HepG2 (cell line): ENCODE results near the gene ANTXR1. TPM values are rescaled to one million over a fixed set of nuclear protein-coding genes. Genes with fewer than 3 reads are reported as not detected.
A peak's percentile ranks its signal among the peaks of the same experiment; 100 is the strongest.

Experiments
- KDM1A ChIP-seq: IDR thresholded peaks from 2 replicates; pipeline ENCODE4 v1.6.1; 2016; ENCODE audit warnings: missing compliant biosample characterization
- NFYB ChIP-seq: sonication (generic); formaldehyde crosslinking; IDR thresholded peaks from 2 replicates; pipeline ENCODE4 v1.4.0; 2020; ENCODE audit warnings: missing genetic modification reagents
- NFYC ChIP-seq: IDR thresholded peaks from 2 replicates; pipeline ENCODE4 v1.6.1; 2016; ENCODE audit warnings: missing genetic modification reagents, missing compliant biosample characterization
- SATB2 ChIP-seq: sonication (generic); formaldehyde crosslinking; IDR thresholded peaks from 2 replicates; pipeline ENCODE4 v1.5.0; 2020; ENCODE audit warnings: missing genetic modification reagents
- SIX4 ChIP-seq: sonication (generic); formaldehyde crosslinking; IDR thresholded peaks from 2 replicates; pipeline ENCODE4 v1.4.0; 2020; ENCODE audit warnings: missing genetic modification reagents
- ZNF609 ChIP-seq: sonication (generic); formaldehyde crosslinking; IDR thresholded peaks from 2 replicates; pipeline ENCODE4 v1.4.0; 2020; ENCODE audit warnings: mild to moderate bottlenecking, missing genetic modification reagents, borderline replicate concordance
- ZNF883 ChIP-seq: sonication (generic); formaldehyde crosslinking; IDR thresholded peaks from 2 replicates; pipeline ENCODE4 v1.5.1; 2020; ENCODE audit warnings: mild to moderate bottlenecking, missing genetic modification reagents; ENCODE audit errors: not compliant biosample characterization
- polyA plus RNA-seq, 8 experiments: library from polyadenylated mRNA; depleted of rRNA in 3 of 8; stranded (reverse) in 7 of 8; unstranded in 1 of 8; fragments of >200 nt; fragmentation: Illumina TruSeq in 4 of 8; extraction: Trizol in 4 of 8; gene quantifications; 2 replicates each; pipeline versions ENCODE4 v1.2.1 to v1.2.3, GENCODE V29; 2011 to 2016; ENCODE audit warnings: low read depth in 4 of 8, missing spikeins in 1 of 8, mixed read lengths in 1 of 8; ENCODE audit not compliant: insufficient read depth in 1 of 8
- total RNA-seq, 5 experiments: library from RNA; depleted of rRNA; stranded (reverse); fragments of >200 nt; fragmentation: Illumina TruSeq; extraction: Trizol; gene quantifications; 2 replicates each; pipeline ENCODE4 v1.2.3, GENCODE V29; 2016; ENCODE audit warnings: low read depth in 1 of 5
- TF ChIP-seq, protein P1 (sequence below): sonication (generic); formaldehyde crosslinking; IDR thresholded peaks from 2 replicates; pipeline ENCODE4 v1.4.0; 2020; ENCODE audit warnings: mild to moderate bottlenecking, missing genetic modification reagents
- TF ChIP-seq, protein P2 (sequence below): sonication (generic); formaldehyde crosslinking; IDR thresholded peaks from 2 replicates; pipeline ENCODE4 v1.4.0; 2020; ENCODE audit warnings: missing genetic modification reagents
- TF ChIP-seq, protein P3 (sequence below), 2 experiments: IDR thresholded peaks; 2 replicates each; pipeline ENCODE4 v1.6.1; 2011 to 2012; ENCODE audit warnings: low read length in 2 of 2, borderline replicate concordance in 1 of 2, low read depth in 1 of 2, mild to moderate bottlenecking in 1 of 2, moderate library complexity in 1 of 2
- TF ChIP-seq, protein P4 (sequence below): IDR thresholded peaks from 2 replicates; pipeline ENCODE4 v1.4.0; 2020; ENCODE audit warnings: mild to moderate bottlenecking, missing genetic modification reagents

ANTXR1 gene
- total and polyA plus RNA-seq, 2 of the 13 experiments (the other 11 are each of a cell fraction or from before 2014, with no cell fraction given): 4.5 to 12.7 TPM

- peak; percentile 35; the same call in 1 of the 2 replicates for TF ChIP-seq ZNF609 (CRISPR knock-in tag)
- TF ChIP-seq, protein P1, sequence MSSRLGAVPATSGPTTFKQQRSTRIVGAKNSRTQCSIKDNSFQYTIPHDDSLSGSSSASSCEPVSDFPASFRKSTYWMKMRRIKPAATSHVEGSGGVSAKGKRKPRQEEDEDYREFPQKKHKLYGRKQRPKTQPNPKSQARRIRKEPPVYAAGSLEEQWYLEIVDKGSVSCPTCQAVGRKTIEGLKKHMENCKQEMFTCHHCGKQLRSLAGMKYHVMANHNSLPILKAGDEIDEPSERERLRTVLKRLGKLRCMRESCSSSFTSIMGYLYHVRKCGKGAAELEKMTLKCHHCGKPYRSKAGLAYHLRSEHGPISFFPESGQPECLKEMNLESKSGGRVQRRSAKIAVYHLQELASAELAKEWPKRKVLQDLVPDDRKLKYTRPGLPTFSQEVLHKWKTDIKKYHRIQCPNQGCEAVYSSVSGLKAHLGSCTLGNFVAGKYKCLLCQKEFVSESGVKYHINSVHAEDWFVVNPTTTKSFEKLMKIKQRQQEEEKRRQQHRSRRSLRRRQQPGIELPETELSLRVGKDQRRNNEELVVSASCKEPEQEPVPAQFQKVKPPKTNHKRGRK (CRISPR knock-in tag): no peak
- TF ChIP-seq ZNF883 (CRISPR knock-in tag): no peak
- 0 out of 2 replicates have a peak, but pooled peaks have one; percentile 19 for TF ChIP-seq NFYC (CRISPR knock-in tag)
- TF ChIP-seq, protein P2, sequence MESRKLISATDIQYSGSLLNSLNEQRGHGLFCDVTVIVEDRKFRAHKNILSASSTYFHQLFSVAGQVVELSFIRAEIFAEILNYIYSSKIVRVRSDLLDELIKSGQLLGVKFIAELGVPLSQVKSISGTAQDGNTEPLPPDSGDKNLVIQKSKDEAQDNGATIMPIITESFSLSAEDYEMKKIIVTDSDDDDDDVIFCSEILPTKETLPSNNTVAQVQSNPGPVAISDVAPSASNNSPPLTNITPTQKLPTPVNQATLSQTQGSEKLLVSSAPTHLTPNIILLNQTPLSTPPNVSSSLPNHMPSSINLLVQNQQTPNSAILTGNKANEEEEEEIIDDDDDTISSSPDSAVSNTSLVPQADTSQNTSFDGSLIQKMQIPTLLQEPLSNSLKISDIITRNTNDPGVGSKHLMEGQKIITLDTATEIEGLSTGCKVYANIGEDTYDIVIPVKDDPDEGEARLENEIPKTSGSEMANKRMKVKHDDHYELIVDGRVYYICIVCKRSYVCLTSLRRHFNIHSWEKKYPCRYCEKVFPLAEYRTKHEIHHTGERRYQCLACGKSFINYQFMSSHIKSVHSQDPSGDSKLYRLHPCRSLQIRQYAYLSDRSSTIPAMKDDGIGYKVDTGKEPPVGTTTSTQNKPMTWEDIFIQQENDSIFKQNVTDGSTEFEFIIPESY (CRISPR knock-in tag): no peak
- TF ChIP-seq SIX4: peak; percentile 95
- TF ChIP-seq KDM1A (CRISPR knock-in tag): 0 out of 2 replicates have a peak, but pooled peaks have one; percentile 29
- TF ChIP-seq, protein P3, sequence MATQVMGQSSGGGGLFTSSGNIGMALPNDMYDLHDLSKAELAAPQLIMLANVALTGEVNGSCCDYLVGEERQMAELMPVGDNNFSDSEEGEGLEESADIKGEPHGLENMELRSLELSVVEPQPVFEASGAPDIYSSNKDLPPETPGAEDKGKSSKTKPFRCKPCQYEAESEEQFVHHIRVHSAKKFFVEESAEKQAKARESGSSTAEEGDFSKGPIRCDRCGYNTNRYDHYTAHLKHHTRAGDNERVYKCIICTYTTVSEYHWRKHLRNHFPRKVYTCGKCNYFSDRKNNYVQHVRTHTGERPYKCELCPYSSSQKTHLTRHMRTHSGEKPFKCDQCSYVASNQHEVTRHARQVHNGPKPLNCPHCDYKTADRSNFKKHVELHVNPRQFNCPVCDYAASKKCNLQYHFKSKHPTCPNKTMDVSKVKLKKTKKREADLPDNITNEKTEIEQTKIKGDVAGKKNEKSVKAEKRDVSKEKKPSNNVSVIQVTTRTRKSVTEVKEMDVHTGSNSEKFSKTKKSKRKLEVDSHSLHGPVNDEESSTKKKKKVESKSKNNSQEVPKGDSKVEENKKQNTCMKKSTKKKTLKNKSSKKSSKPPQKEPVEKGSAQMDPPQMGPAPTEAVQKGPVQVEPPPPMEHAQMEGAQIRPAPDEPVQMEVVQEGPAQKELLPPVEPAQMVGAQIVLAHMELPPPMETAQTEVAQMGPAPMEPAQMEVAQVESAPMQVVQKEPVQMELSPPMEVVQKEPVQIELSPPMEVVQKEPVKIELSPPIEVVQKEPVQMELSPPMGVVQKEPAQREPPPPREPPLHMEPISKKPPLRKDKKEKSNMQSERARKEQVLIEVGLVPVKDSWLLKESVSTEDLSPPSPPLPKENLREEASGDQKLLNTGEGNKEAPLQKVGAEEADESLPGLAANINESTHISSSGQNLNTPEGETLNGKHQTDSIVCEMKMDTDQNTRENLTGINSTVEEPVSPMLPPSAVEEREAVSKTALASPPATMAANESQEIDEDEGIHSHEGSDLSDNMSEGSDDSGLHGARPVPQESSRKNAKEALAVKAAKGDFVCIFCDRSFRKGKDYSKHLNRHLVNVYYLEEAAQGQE (IDR thresholded peaks at IDR 0.05; ENCODE audit: borderline replicate concordance in 1 of 2, low read depth in 1 of 2, low read length in 2 of 2): 0 out of 4 replicates have a peak, but pooled peaks of 1 of the 2 experiments have one; percentile 23
- TF ChIP-seq, protein P4, sequence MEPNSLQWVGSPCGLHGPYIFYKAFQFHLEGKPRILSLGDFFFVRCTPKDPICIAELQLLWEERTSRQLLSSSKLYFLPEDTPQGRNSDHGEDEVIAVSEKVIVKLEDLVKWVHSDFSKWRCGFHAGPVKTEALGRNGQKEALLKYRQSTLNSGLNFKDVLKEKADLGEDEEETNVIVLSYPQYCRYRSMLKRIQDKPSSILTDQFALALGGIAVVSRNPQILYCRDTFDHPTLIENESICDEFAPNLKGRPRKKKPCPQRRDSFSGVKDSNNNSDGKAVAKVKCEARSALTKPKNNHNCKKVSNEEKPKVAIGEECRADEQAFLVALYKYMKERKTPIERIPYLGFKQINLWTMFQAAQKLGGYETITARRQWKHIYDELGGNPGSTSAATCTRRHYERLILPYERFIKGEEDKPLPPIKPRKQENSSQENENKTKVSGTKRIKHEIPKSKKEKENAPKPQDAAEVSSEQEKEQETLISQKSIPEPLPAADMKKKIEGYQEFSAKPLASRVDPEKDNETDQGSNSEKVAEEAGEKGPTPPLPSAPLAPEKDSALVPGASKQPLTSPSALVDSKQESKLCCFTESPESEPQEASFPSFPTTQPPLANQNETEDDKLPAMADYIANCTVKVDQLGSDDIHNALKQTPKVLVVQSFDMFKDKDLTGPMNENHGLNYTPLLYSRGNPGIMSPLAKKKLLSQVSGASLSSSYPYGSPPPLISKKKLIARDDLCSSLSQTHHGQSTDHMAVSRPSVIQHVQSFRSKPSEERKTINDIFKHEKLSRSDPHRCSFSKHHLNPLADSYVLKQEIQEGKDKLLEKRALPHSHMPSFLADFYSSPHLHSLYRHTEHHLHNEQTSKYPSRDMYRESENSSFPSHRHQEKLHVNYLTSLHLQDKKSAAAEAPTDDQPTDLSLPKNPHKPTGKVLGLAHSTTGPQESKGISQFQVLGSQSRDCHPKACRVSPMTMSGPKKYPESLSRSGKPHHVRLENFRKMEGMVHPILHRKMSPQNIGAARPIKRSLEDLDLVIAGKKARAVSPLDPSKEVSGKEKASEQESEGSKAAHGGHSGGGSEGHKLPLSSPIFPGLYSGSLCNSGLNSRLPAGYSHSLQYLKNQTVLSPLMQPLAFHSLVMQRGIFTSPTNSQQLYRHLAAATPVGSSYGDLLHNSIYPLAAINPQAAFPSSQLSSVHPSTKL: peak; percentile 81
- no peak for TF ChIP-seq NFYB (CRISPR knock-in tag)
- peak; percentile 78; the same call in 1 of the 2 replicates for TF ChIP-seq SATB2 (CRISPR knock-in tag)
Measured at GRCh38 chr2:69203166-69203985, 190.4 kb downstream of the ANTXR1 start (continued).
